Brain microvascular endothelial cell (primary cell): ENCODE data around the gene OR2H1.

ENCODE experiments used
- DNase-seq: peaks from one replicate; pipeline ENCODE4 v3.0.0-alpha.2; 2020
- H3K27ac ChIP-seq: fragments of 250-450 bp; sonication (Bioruptor Pico); 2 replicates; pipeline ENCODE4 v1.5.1; 2020; ENCODE audit warnings: mild to moderate bottlenecking, moderate library complexity
- H3K27me3 ChIP-seq: fragments of 250-450 bp; sonication (Bioruptor Pico); replicated peaks from 2 replicates; pipeline ENCODE4 v1.5.1; 2020; ENCODE audit warnings: mild to moderate bottlenecking
- H3K36me3 ChIP-seq: fragments of 250-450 bp; sonication (Bioruptor Pico); replicated peaks from 2 replicates; pipeline ENCODE4 v1.5.1; 2020; ENCODE audit warnings: mild to moderate bottlenecking
- H3K4me3 ChIP-seq: 2 replicates; pipeline ENCODE4 v1.5.1; 2011; ENCODE audit warnings: low read depth, mild to moderate bottlenecking, control low read depth, low read length, moderate library complexity
- CTCF ChIP-seq: IDR thresholded peaks from 2 replicates; pipeline ENCODE4 v1.5.1; 2011; ENCODE audit warnings: low read depth, mild to moderate bottlenecking, moderate library complexity, low read length, control low read depth, inconsistent platforms; ENCODE audit errors: missing control alignments
- in situ Hi-C: cut with HindIII; loops from 2 replicates; pipeline ENCODE4 v1.10.0; 2017; ENCODE audit warnings: low sequenced_read_pairs, low pct_ligation_motif_present

The OR2H1 gene

GRCh38 chr6:29491574-29491973, 34.6 kb downstream of the OR2H1 start:
- in situ Hi-C loops, result no loop called here
- Histone ChIP-seq H3K27ac (no peak overlapping the region), H3K4me3 (no peak overlapping the region), H3K27me3 (no peaks in the 10 kb centered on the region), H3K36me3 (no peaks in the 10 kb centered on the region)
- no peak for TF ChIP-seq CTCF
- DNase-seq, result no peak

- no peak for DNase-seq
- H3K4me3 ChIP-seq, result no peak overlapping the region
- no peaks in the 10 kb centered on the region for H3K27me3 ChIP-seq
- TF ChIP-seq CTCF, result no peak
- no peaks in the 10 kb centered on the region for H3K36me3 ChIP-seq
- in situ Hi-C loops, result no loop called here
- no peak overlapping the region for H3K27ac ChIP-seq
These were observed 36.3 kb downstream of the OR2H1 start for GRCh38 chr6:29493261-29493660.

- Histone ChIP-seq H3K4me3 (no peak overlapping the region), H3K27ac (no peak overlapping the region), H3K27me3 (no peaks in the 10 kb centered on the region), H3K36me3 (no peaks in the 10 kb centered on the region)
- TF ChIP-seq CTCF, result no peak
- no peak for DNase-seq
- in situ Hi-C loops, result no loop called here
These were observed 37.2 kb downstream of the OR2H1 start for GRCh38 chr6:29494131-29494530.

- H3K4me3 ChIP-seq, result no peak overlapping the region
- no peak for DNase-seq
- no peaks in the 10 kb centered on the region for H3K27me3 ChIP-seq
- H3K36me3 ChIP-seq, result no peaks in the 10 kb centered on the region
- in situ Hi-C loops, result no loop called here
- no peak overlapping the region for H3K27ac ChIP-seq
- no peak for TF ChIP-seq CTCF
These were observed 38.6 kb downstream of the OR2H1 start for GRCh38 chr6:29495571-29495970.

GRCh38 chr6:29496961-29497360, 40.0 kb downstream of the OR2H1 start:
- in situ Hi-C loops, result no loop called here
- DNase-seq, result no peak
- Histone ChIP-seq H3K27ac (no peak overlapping the region), H3K27me3 (no peaks in the 10 kb centered on the region), H3K36me3 (no peaks in the 10 kb centered on the region), H3K4me3 (no peak overlapping the region)
- TF ChIP-seq CTCF, result no peak

- no peak overlapping the region for H3K4me3 ChIP-seq
- H3K27me3 ChIP-seq, result no peaks in the 10 kb centered on the region
- no peaks in the 10 kb centered on the region for H3K36me3 ChIP-seq
- no peak for DNase-seq
- in situ Hi-C loops, result no loop called here
- no peak overlapping the region for H3K27ac ChIP-seq
- TF ChIP-seq CTCF, result no peak
These were observed 42.7 kb downstream of the OR2H1 start for GRCh38 chr6:29499704-29500103.
